Nephron progenitor cell (in vitro differentiated cells): ENCODE measurements around the gene TMSB10.
"Not testable (repeated sequence)": the region's sequence is repeated elsewhere in the genome, so short reads cannot be mapped to it uniquely, and the experiment has no call there.

Experiments used
- DNase-seq: peaks from one replicate; pipeline ENCODE4 v3.0.0; 2021
- H3K27ac Mint-ChIP-seq: 2 replicates; pipeline ENCODE4 v1.8.0; 2021; ENCODE audit warnings: mild to moderate bottlenecking, moderate library complexity, mixed read lengths
- H3K27me3 Mint-ChIP-seq: 2 replicates; pipeline ENCODE4 v1.8.0; 2021; ENCODE audit warnings: mild to moderate bottlenecking, low read depth, mixed read lengths; ENCODE audit not compliant: poor library complexity
- H3K36me3 Mint-ChIP-seq: 2 replicates; pipeline ENCODE4 v1.8.0; 2021; ENCODE audit warnings: low read depth, mixed read lengths
- H3K4me1 Mint-ChIP-seq: 2 replicates; pipeline ENCODE4 v1.8.0; 2021; ENCODE audit warnings: mixed read lengths
- H3K4me3 Mint-ChIP-seq: 2 replicates; pipeline ENCODE4 v1.8.0; 2021; ENCODE audit warnings: mild to moderate bottlenecking, moderate library complexity, mixed read lengths
- H3K9me3 Mint-ChIP-seq: 2 replicates; pipeline ENCODE4 v1.8.0; 2021; ENCODE audit warnings: mild to moderate bottlenecking, moderate library complexity, mixed read lengths
- TF ChIP-seq, protein P1 (sequence below): fragments of 200-600 bp; sonication (generic); IDR thresholded peaks from 2 replicates; pipeline ENCODE4 v1.5.0; 2021; ENCODE audit warnings: antibody characterized with exemption

The TMSB10 gene

DNA sequence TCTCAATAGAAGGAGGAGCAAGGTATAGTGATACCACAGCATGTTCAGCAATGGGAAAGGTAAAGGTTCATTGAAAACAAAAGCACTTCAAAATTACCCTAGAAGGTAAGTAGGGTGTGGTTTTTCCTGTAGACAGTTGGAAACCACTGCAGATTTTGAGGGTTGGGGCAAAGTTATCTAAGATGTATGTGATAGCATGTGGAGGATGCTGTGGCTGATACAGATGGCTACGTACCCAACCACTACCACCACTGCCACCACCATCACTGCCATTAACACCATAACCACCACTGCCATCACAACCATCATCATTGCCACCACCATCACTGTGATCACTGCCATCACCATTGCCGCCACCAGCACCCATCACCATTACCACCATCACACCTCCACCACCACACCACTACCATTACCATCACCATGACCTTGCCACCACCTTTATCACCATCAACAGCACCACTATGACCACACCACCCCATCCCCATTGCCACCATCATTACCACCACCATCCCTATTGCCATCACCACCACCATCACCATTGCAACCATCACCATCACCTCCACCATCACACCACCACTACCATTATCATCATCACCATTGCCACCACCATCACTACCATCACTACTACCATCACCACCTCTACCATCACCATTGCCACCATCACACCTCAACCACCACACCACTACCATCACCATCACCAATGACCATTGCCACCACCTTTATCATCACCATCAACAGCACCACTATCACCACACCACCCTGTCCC lies 3.7 kb downstream of the TMSB10 start:
- Mint-ChIP-seq H3K4me1 (peaks cover 28% of the 10 kb centered on the region), H3K36me3 (peaks cover 49% of the 10 kb centered on the region), H3K27me3 (peaks cover 6% of the 10 kb centered on the region), H3K9me3 (peaks cover 24% of the 10 kb centered on the region), H3K27ac (no peak overlapping the region), H3K4me3 (peak overlapping the region; percentile 12)
- DNase-seq, result no peak
- TF ChIP-seq, protein P1, sequence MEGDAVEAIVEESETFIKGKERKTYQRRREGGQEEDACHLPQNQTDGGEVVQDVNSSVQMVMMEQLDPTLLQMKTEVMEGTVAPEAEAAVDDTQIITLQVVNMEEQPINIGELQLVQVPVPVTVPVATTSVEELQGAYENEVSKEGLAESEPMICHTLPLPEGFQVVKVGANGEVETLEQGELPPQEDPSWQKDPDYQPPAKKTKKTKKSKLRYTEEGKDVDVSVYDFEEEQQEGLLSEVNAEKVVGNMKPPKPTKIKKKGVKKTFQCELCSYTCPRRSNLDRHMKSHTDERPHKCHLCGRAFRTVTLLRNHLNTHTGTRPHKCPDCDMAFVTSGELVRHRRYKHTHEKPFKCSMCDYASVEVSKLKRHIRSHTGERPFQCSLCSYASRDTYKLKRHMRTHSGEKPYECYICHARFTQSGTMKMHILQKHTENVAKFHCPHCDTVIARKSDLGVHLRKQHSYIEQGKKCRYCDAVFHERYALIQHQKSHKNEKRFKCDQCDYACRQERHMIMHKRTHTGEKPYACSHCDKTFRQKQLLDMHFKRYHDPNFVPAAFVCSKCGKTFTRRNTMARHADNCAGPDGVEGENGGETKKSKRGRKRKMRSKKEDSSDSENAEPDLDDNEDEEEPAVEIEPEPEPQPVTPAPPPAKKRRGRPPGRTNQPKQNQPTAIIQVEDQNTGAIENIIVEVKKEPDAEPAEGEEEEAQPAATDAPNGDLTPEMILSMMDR, result no peak

DNA sequence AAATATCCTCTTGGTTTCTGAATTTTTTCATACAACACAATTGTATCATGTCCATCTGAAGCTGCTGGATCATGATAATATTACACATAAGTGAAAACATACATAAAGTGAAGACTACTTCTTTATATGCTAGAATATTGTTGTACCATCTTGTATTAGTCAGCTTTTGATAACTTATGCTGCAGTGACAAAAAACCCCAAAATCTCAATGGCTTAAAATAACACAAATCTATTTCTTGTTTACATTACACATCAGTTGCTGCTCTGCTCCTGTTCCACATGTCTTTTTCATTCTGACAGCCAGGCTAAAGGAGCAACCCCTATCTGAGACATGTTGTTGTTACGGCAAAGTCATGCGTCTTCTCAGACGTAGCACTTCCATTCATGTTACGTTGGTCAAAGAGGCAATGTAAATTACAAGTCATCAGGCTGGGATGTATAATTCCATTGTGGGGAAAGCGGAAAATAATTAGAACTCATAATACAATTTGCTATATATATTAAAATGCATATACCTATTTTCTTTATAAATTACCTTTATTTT lies 5.8 kb downstream of the TMSB10 start:
- no peak overlapping the region for H3K4me3 Mint-ChIP-seq
- peaks cover 49% of the 10 kb centered on the region for H3K36me3 Mint-ChIP-seq
- TF ChIP-seq, protein P1, result no peak
- H3K4me1 Mint-ChIP-seq, result peaks cover 21% of the 10 kb centered on the region
- no peak for DNase-seq
- no peak overlapping the region for H3K27ac Mint-ChIP-seq
- H3K9me3 Mint-ChIP-seq, result peaks cover 24% of the 10 kb centered on the region
- peaks cover 6% of the 10 kb centered on the region for H3K27me3 Mint-ChIP-seq

DNA sequence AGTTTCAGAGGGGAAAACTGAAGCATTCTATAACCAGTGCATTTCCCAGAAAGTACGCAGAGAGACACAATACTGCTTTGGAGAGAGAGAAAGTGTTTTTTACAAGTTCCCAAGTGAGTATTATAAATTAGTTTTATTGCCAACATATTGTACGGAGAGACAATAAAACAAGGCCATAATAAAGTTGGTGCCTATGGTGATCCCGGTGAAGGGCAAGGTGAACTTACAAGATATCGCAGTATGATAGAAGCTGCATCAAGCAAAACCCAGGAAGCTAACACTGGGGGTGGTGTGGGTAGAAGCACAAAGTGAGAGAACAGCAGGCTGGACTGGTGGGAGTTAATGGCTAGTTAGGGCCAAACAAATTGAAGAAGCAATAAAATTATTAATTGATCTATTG lies 7.5 kb downstream of the TMSB10 start:
- Mint-ChIP-seq H3K4me1 (peaks cover 5% of the 10 kb centered on the region), H3K27ac (no peak overlapping the region), H3K27me3 (peaks cover 10% of the 10 kb centered on the region), H3K36me3 (peaks cover 36% of the 10 kb centered on the region), H3K9me3 (peaks cover 24% of the 10 kb centered on the region), H3K4me3 (no peak overlapping the region)
- TF ChIP-seq, protein P1, result no peak
- DNase-seq, result no peak

DNA sequence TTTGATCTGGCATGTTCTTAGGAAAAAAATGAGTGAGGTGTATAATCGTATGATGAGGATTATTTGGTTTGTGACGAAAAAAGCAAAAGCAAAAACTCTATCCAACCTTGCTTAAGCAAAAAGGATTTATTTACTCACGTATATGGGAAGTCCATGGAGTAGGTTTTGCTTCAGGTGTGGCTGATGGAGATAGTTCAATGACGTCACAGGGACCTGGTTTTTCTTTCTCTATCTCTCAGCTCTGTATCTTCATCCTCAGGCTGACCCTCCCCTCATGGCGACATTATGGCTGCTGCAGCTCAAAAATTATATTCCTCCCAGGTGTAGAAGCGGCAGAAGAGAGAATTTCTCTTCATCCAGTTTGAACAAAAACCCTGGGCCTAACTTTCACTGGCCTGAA lies 8.9 kb downstream of the TMSB10 start:
- no peak overlapping the region for H3K4me3 Mint-ChIP-seq
- H3K4me1 Mint-ChIP-seq, result peaks cover 1% of the 10 kb centered on the region
- H3K9me3 Mint-ChIP-seq, result peaks cover 23% of the 10 kb centered on the region
- no peak overlapping the region for H3K27ac Mint-ChIP-seq
- TF ChIP-seq, protein P1, result no peak
- peaks cover 23% of the 10 kb centered on the region for H3K36me3 Mint-ChIP-seq
- peaks cover 5% of the 10 kb centered on the region for H3K27me3 Mint-ChIP-seq
- DNase-seq, result no peak

DNA sequence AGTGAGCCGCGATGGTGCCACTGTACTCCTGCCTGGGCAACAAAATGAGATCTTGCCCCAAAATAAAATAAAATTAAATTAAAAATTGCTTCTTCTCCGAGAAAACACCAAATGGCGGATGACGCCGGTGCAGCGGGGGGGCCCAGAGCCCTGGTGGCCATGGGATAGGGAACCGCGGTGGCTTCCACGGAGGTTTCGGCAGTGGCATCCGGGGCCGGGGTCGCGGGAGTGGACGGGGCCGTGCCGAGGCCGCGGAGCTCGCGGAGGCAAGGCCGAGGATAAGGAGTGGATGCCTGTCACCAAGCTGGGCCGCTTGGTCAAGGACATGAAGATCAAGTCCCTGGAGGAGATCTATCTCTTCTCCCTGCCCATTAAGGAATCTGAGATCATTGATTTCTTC lies 10.2 kb downstream of the TMSB10 start:
- DNase-seq, H3K4me3 Mint-ChIP-seq, H3K4me1 Mint-ChIP-seq, H3K27me3 Mint-ChIP-seq, H3K27ac Mint-ChIP-seq: not testable (repeated sequence)
- H3K9me3 Mint-ChIP-seq, result peaks cover 11% of the 10 kb centered on the region
- peaks cover 12% of the 10 kb centered on the region for H3K36me3 Mint-ChIP-seq

DNA sequence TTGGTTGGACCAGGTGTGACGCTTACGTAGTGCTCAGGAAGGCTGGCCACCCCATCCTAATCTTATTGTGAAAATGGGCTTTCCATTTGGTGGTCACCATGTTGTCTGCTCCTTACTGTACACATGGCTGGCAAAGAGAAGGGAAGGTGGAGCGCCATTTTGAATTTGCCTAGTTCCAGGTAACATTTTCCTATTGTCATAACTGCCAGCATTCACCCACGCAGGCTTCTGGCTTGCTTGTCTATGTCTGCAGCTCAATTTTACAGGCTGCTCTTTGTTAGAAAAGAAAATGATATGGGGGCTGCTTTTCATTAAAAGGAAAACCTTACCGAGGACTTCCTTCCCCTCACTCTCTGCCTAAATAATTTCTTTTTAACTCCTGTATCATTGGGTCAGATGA lies 12.4 kb downstream of the TMSB10 start:
- not testable (repeated sequence) for H3K27me3 Mint-ChIP-seq, H3K9me3 Mint-ChIP-seq, H3K4me1 Mint-ChIP-seq, H3K27ac Mint-ChIP-seq, DNase-seq, H3K36me3 Mint-ChIP-seq, H3K4me3 Mint-ChIP-seq

DNA sequence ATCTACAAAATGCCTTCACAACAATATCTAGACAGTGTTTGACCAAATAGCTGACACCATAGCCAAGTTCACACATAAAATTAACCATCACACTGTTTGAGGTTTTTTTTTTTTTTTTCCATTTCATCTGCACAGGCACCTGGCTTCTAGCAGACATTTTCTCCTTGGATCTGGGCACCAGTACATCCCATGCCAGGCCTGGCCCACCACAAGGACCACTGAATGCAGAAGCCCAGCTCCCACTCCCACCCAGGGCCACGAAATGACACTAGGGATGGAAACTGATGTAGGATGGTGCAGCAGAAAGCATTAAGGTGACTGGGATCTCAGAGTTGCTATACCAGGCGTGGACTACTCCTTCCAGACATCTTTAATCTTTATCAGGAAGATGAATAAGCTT lies 13.0 kb downstream of the TMSB10 start:
- DNase-seq, result no peak
- Mint-ChIP-seq H3K4me1 (peaks cover 9% of the 10 kb centered on the region), H3K27me3 (peaks cover 4% of the 10 kb centered on the region), H3K36me3 (no peaks in the 10 kb centered on the region), H3K4me3 (no peak overlapping the region), H3K9me3 (no peaks in the 10 kb centered on the region), H3K27ac (no peak overlapping the region)
- TF ChIP-seq, protein P1, result no peak
